PC-3 (cell line): ENCODE results near the gene PIEZO2.
"Not testable (repeated sequence)": the region's sequence is repeated elsewhere in the genome, so short reads cannot be mapped to it uniquely, and the experiment has no call there.

Experiments
- CTCF ChIP-seq: fragments of 300-600 bp; sonication (generic); conservative IDR thresholded peaks from 2 replicates; pipeline ENCODE4 v1.5.1; 2017; ENCODE audit warnings: antibody characterized with exemption, low read depth, mild to moderate bottlenecking, low read length
- EZH2 ChIP-seq: fragments of 300-600 bp; sonication (generic); IDR thresholded peaks from one replicate; pipeline ENCODE4 v1.6.1; 2017; ENCODE audit warnings: antibody characterized with exemption, mild to moderate bottlenecking, low read length; ENCODE audit not compliant: unreplicated experiment
- EZH2phosphoT487 ChIP-seq: fragments of 300-600 bp; sonication (generic); IDR thresholded peaks from 2 replicates; pipeline ENCODE4 v1.6.1; 2018; ENCODE audit warnings: mild to moderate bottlenecking, antibody characterized with exemption, low read length, borderline replicate concordance

GRCh38 chr18:10637858-10638538 is 511.4 kb downstream of the PIEZO2 start:
- TF ChIP-seq EZH2, EZH2phosphoT487, CTCF: not testable (repeated sequence)
